Suprapubic skin (tissue), 4 donors: Measurements from ENCODE around the gene TBATA. TPM values are rescaled to one million over a fixed set of nuclear protein-coding genes. Genes with fewer than 3 reads are reported as not detected.

Source experiments
- DNase-seq, 2 donors: peaks; one replicate each; pipeline ENCODE4 v3.0.0-alpha.2; 2019; ENCODE audit warnings: low spot score in 2 of 2
- H3K27ac ChIP-seq: fragments of 200-600 bp; sonication (generic); one replicate; pipeline ENCODE4 v1.5.1; 2019
- H3K27me3 ChIP-seq: fragments of 200-600 bp; sonication (generic); one replicate; pipeline ENCODE4 v1.5.1; 2019
- H3K36me3 ChIP-seq: fragments of 200-600 bp; sonication (generic); one replicate; pipeline ENCODE4 v1.5.1; 2019
- H3K4me1 ChIP-seq: fragments of 200-600 bp; sonication (generic); one replicate; pipeline ENCODE4 v1.5.1; 2019
- H3K4me3 ChIP-seq: fragments of 200-600 bp; sonication (generic); one replicate; pipeline ENCODE4 v1.5.1; 2019; ENCODE audit warnings: mild to moderate bottlenecking
- H3K9me3 ChIP-seq: fragments of 200-600 bp; sonication (generic); one replicate; pipeline ENCODE4 v1.5.1; 2019
- EP300 ChIP-seq: sonication (generic); formaldehyde crosslinking; IDR thresholded peaks from one replicate; pipeline ENCODE4 v1.6.1; 2017; ENCODE audit warnings: antibody characterized with exemption
- POLR2A ChIP-seq, 2 donors: fragments of 450-650 bp; IDR thresholded peaks; one replicate each; pipeline ENCODE4 v1.6.1; 2017; ENCODE audit warnings: antibody characterized with exemption in 2 of 2, mild to moderate bottlenecking in 2 of 2, moderate library complexity in 2 of 2
- POLR2AphosphoS5 ChIP-seq, 3 donors: sonication (generic); formaldehyde crosslinking; IDR thresholded peaks; one replicate each; pipeline ENCODE4 v1.6.1; 2017; ENCODE audit warnings: antibody characterized with exemption in 3 of 3
- WGBS: methylation state at CpG from one replicate; pipeline ENCODE4 v1.1.5; 2018; 5-methylcytosine and 5-hydroxymethylcytosine counted together
- total RNA-seq, 4 donors: library from RNA; depleted of rRNA; stranded (reverse); fragments of >200 nt; gene quantifications; one replicate each; pipeline ENCODE4 v1.1.0, GENCODE V29; 2016
- TF ChIP-seq, protein P1 (sequence below), 2 donors: fragments of 200-600 bp in 1 of 2; fragments of 450-650 bp in 1 of 2; sonication (generic) in 1 of 2; IDR thresholded peaks; one replicate each; pipeline ENCODE4 v1.5.1; 2016 to 2019; ENCODE audit warnings: antibody characterized with exemption in 2 of 2, mild to moderate bottlenecking in 1 of 2, moderate library complexity in 1 of 2

Gene TBATA
- total RNA-seq, 4 donors from 2014 or later: 0.68 TPM; not detected in 3

GRCh38 chr10:70803775-70804420, 18.7 kb upstream of the TBATA start:
- no peak for DNase-seq
- H3K4me3 ChIP-seq: no peak overlapping the region
- H3K27ac ChIP-seq: peak overlapping the region; percentile 78
- 64% methylated on average over 2 of the region's 2 CpGs for WGBS
- TF ChIP-seq, protein P1, sequence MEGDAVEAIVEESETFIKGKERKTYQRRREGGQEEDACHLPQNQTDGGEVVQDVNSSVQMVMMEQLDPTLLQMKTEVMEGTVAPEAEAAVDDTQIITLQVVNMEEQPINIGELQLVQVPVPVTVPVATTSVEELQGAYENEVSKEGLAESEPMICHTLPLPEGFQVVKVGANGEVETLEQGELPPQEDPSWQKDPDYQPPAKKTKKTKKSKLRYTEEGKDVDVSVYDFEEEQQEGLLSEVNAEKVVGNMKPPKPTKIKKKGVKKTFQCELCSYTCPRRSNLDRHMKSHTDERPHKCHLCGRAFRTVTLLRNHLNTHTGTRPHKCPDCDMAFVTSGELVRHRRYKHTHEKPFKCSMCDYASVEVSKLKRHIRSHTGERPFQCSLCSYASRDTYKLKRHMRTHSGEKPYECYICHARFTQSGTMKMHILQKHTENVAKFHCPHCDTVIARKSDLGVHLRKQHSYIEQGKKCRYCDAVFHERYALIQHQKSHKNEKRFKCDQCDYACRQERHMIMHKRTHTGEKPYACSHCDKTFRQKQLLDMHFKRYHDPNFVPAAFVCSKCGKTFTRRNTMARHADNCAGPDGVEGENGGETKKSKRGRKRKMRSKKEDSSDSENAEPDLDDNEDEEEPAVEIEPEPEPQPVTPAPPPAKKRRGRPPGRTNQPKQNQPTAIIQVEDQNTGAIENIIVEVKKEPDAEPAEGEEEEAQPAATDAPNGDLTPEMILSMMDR (IDR thresholded peaks at IDR 0.05): no peak
- peak in 1 of 3 donors; percentile 15 for TF ChIP-seq POLR2AphosphoS5 (IDR thresholded peaks at IDR 0.05)
- no peaks in the 10 kb centered on the region for H3K36me3 ChIP-seq
- H3K27me3 ChIP-seq: no peaks in the 10 kb centered on the region
- no peaks in the 10 kb centered on the region for H3K9me3 ChIP-seq
- H3K4me1 ChIP-seq: peaks cover 21% of the 10 kb centered on the region

DNA sequence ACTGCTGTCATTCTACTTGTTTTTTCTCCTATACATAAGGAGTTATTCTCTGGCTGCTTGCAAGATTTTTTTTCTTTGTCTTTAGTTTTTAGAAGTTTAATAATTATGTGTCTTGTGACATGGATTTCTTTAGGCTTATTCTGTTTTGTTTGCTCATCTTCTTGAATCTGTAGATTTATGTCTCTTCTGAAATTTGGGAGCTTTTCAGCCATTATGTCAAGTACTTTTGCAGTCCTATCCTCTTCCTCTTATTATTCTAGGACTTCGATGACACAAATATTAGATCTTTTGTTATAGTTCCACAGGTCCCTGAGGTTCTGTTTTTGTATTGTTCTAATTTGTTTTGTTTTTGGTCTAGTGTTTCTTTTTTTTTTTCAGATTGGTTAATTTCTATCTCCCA, 16.7 kb upstream of the TBATA start:
- H3K36me3 ChIP-seq: no peaks in the 10 kb centered on the region
- TF ChIP-seq, protein P1 (IDR thresholded peaks at IDR 0.05): no peak
- TF ChIP-seq POLR2AphosphoS5 (IDR thresholded peaks at IDR 0.05) (no peak), POLR2A (IDR thresholded peaks at IDR 0.05) (no peak), EP300 (no peak)
- H3K4me1 ChIP-seq: peaks cover 21% of the 10 kb centered on the region
- no peak overlapping the region for H3K4me3 ChIP-seq
- 86% methylated on average over 1 of the region's 1 CpG for WGBS
- DNase-seq: no peak
- H3K27me3 ChIP-seq: no peaks in the 10 kb centered on the region
- no peaks in the 10 kb centered on the region for H3K9me3 ChIP-seq
- H3K27ac ChIP-seq: no peak overlapping the region

DNA sequence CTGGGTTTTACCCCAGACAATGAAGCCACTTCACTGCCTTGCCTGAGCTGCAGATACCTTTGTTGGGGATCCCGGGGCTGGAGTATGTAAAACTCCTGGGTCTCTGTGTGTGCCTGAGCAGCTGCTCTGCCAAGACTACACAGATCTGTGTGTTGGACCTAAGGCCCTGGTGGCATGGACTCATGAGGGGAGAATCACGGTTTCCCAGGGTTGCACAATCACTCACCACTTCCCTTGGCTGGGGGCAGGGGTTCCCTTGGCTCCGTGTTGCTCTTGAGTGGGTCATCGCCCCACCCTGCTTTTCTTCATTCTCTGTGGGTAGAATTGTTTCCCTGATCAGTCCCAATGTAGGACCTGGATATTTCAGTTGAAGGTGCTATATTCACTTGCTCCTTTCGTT, 13.9 kb upstream of the TBATA start:
- 67% methylated on average over 5 of the region's 5 CpGs for WGBS
- H3K4me1 ChIP-seq: peaks cover 4% of the 10 kb centered on the region
- no peaks in the 10 kb centered on the region for H3K9me3 ChIP-seq
- H3K4me3 ChIP-seq: no peak overlapping the region
- H3K27ac ChIP-seq: no peak overlapping the region
- H3K36me3 ChIP-seq: no peaks in the 10 kb centered on the region
- DNase-seq: no peak
- no peak for TF ChIP-seq POLR2A (IDR thresholded peaks at IDR 0.05)
- TF ChIP-seq, protein P1 (IDR thresholded peaks at IDR 0.05): no peak
- no peak for TF ChIP-seq POLR2AphosphoS5 (IDR thresholded peaks at IDR 0.05)
- TF ChIP-seq EP300: no peak
- no peaks in the 10 kb centered on the region for H3K27me3 ChIP-seq

GRCh38 chr10:70797840-70798239, 12.7 kb upstream of the TBATA start:
- Histone ChIP-seq H3K9me3 (no peaks in the 10 kb centered on the region), H3K36me3 (no peaks in the 10 kb centered on the region), H3K27me3 (no peaks in the 10 kb centered on the region), H3K27ac (no peak overlapping the region), H3K4me1 (no peaks in the 10 kb centered on the region), H3K4me3 (no peak overlapping the region)
- 83% methylated on average over 1 of the region's 7 CpGs for WGBS
- DNase-seq: no peak
- no peak for TF ChIP-seq EP300

GRCh38 chr10:70795613-70796012, 10.4 kb upstream of the TBATA start:
- Histone ChIP-seq H3K27me3 (no peaks in the 10 kb centered on the region), H3K36me3 (no peaks in the 10 kb centered on the region), H3K4me1 (no peaks in the 10 kb centered on the region), H3K4me3 (no peak overlapping the region), H3K27ac (no peak overlapping the region), H3K9me3 (no peaks in the 10 kb centered on the region)
- DNase-seq: no peak
- 58% methylated on average over 1 of the region's 1 CpG for WGBS
- TF ChIP-seq EP300 (no peak), POLR2AphosphoS5 (IDR thresholded peaks at IDR 0.05) (no peak), POLR2A (IDR thresholded peaks at IDR 0.05) (no peak)
- TF ChIP-seq, protein P1 (IDR thresholded peaks at IDR 0.05): no peak
